GM10248 (cell line): ENCODE data around the gene HS1BP3.

ENCODE experiments used
- CTCF ChIA-PET: fragments of 300-600 bp; sonication (Branson Sonifier 250); formaldehyde crosslinking; extraction: SDS; loops from one replicate; lab custom pipeline; 2021; ENCODE audit warnings: antibody characterized with exemption; lab: Yijun Ruan, JAX
- POLR2A ChIA-PET: fragments of 350-650 bp; sonication (Branson Sonifier 250); formaldehyde crosslinking; extraction: SDS; loops from one replicate; lab custom pipeline; 2020; ENCODE audit warnings: antibody characterized with exemption; lab: Yijun Ruan, JAX
- DNase-seq: peaks from one replicate; pipeline ENCODE4 v3.0.0; 2012; ENCODE audit errors: extremely low spot score
- TF ChIP-seq, protein P1 (sequence below): IDR thresholded peaks from 2 replicates; pipeline ENCODE4 v1.5.1; 2012; ENCODE audit warnings: mild to moderate bottlenecking, low read depth; ENCODE audit errors: extremely low read depth, missing control alignments, control extremely low read depth

Gene HS1BP3

GRCh38 chr2:20642055-20642971 lies 8.6 kb downstream of the HS1BP3 start:
- ChIA-PET POLR2A (interaction anchor here (0.6 to 3.9 kb wide), 2 partner anchors 8 to 195 kb away, joined by 3 to 28 read pairs; partner anchors contain the start of gene RHOB), CTCF (interaction anchor here (0.6 to 10.1 kb wide), 60 partner anchors 8 to 627 kb away, joined by 3 to 101 read pairs (median 6); partner anchors contain the start of genes HS1BP3 and RHOB)
- peak; percentile 91 for DNase-seq
- TF ChIP-seq, protein P1, sequence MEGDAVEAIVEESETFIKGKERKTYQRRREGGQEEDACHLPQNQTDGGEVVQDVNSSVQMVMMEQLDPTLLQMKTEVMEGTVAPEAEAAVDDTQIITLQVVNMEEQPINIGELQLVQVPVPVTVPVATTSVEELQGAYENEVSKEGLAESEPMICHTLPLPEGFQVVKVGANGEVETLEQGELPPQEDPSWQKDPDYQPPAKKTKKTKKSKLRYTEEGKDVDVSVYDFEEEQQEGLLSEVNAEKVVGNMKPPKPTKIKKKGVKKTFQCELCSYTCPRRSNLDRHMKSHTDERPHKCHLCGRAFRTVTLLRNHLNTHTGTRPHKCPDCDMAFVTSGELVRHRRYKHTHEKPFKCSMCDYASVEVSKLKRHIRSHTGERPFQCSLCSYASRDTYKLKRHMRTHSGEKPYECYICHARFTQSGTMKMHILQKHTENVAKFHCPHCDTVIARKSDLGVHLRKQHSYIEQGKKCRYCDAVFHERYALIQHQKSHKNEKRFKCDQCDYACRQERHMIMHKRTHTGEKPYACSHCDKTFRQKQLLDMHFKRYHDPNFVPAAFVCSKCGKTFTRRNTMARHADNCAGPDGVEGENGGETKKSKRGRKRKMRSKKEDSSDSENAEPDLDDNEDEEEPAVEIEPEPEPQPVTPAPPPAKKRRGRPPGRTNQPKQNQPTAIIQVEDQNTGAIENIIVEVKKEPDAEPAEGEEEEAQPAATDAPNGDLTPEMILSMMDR, result peak; percentile 84

- TF ChIP-seq, protein P1, result no peak
- DNase-seq, result no peak
- ChIA-PET POLR2A (interaction anchor here (3.9 kb wide), 1 partner anchor 194 kb away, joined by 28 read pairs; the partner anchor contains the start of gene RHOB), CTCF (interaction anchor here (0.6 to 10.1 kb wide), 34 partner anchors 9 to 352 kb away, joined by 3 to 101 read pairs (median 8); partner anchors contain the start of genes HS1BP3 and RHOB)
These were observed 9.5 kb downstream of the HS1BP3 start for GRCh38 chr2:20641123-20641985.

DNA sequence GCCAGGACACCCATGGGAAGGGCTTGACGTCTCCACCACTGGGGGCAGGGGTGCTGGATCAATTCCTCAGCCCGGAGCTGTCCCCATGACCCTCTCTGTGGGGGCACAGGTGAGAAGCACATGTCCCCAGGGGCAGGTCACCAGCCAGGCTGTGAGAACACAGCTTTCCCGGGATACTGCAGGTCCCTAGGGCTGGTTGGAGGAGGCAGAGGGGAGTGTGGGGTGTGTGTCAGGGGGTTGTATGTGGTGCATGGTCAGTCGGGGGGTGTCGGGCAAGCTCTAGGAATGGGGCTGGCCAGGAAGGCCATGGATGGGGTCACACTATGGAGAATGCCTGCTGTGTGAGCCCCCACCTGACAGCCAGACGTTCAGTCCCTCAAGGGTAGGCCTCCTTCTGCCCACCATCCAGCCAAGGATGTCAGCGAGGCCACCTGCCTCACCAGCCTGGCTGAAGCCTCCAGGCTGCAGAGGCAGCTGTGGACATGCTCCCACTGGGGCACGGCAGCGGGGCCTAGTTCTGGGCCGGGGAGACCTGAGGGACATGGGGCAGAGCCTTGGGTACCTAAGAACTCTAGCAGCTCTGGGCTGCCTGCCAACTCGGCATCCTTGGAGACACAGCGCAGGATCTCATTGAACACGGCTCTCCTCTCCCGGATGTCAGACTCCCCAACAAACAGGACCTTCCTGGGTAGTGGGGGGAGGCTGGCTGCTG lies 10.3 kb downstream of the HS1BP3 start:
- TF ChIP-seq, protein P1, result no peak
- DNase-seq, result no peak
- ChIA-PET CTCF (interaction anchor here (1.0 to 10.1 kb wide), 13 partner anchors 10 to 314 kb away, joined by 3 to 101 read pairs (median 18); partner anchors contain the start of genes HS1BP3 and RHOB), POLR2A (interaction anchor here (1.2 to 3.9 kb wide), 2 partner anchors 193 to 194 kb away, joined by 3 to 28 read pairs; partner anchors contain the start of gene RHOB)

- TF ChIP-seq, protein P1, result no peak
- POLR2A ChIA-PET, result interaction anchor here (1.4 kb wide), 1 partner anchor 192 kb away, joined by 5 read pairs; the partner anchor contains the start of gene RHOB
- CTCF ChIA-PET, result interaction anchor here (1.0 to 10.1 kb wide), 8 partner anchors 12 to 334 kb away, joined by 3 to 101 read pairs (median 45); partner anchors contain the start of genes HS1BP3 and RHOB
- no peak for DNase-seq
These were observed 12.1 kb downstream of the HS1BP3 start for GRCh38 chr2:20638646-20639430.

DNA sequence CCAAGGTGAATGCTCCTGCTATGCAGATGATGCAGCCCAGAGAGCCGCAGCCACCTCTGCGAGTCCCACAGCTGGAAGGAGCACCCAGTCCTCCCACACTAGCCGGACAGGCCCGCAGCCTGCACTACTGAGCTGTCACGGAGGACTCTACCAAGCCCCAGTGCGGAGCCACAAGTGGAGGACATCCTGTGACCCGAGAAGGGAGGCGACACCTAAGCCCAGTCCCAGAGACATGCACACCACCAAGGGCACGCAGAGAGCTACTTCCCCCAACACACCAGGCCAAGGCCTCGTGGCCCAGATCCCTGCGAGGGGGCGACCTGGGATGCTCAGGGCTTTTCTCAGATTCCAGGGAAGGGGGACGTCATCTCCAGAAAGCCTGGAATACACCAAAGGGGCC lies 12.9 kb downstream of the HS1BP3 start:
- TF ChIP-seq, protein P1, result no peak
- DNase-seq, result no peak
- ChIA-PET CTCF (interaction anchor here (1.0 to 10.1 kb wide), 3 partner anchors 12 to 228 kb away, joined by 4 to 101 read pairs (median 61); partner anchors contain the start of gene HS1BP3), POLR2A (interaction anchor here (0.6 to 1.4 kb wide), 2 partner anchors 191 to 200 kb away, joined by 5 to 8 read pairs; partner anchors contain the start of gene RHOB)
